HG02884 (cell line): ENCODE results near the gene MDC1.

Source experiments
- ATAC-seq: cut with Tn5 transposase; IDR thresholded peaks from one replicate; pipeline ENCODE4 v1.9.1; 2021; ENCODE audit warnings: mild to moderate bottlenecking, moderate library complexity; ENCODE audit not compliant: unreplicated experiment

Gene MDC1

DNA sequence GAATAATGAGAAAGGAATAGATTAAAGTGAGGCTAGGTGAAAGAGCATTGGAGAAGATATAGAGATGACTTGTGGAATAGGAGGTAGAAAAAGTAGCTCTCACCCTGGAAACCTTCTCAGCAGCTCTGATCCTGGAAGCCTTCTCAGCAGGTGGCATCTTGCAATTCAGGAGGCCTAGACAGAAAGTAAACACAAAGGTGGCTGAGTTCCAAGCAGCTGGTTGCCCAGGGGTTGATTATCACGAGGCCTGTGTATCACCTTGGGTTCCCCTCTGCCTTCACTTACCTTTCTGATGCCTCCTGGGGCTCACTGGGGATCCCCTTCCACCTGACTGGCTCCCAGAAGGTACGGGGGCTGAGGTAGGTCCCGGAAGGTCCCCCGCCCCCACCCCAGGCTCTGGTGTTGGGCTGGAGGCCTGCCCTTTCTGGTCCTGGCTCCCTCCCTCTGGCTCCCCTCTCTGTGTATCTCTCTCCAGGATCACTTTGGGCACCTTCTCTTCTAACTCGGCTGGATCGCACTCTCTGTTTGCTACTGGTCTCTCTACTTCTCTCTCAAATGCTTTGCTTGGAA lies 9.7 kb downstream of the MDC1 start:
- ATAC-seq: no peak

DNA sequence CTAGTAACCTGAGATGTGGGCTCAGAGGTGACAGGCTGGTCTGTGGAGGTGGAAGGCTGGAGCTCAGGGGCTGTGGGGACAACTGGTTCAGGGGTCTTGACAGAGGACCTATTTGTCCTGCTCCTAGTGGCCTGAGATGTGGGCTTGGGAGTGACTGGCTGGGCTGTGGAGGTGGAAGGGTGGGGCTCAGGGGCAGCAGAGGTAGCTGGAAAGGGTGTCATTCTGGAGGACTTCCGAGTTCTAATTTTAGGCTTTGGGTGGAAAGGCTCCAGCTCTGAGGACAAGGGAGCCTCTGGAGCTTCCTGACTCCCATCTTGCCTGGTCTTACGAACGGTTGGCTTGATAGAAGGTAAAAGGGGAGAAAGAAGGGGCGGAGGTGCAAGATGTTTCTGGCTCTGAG lies 11.5 kb downstream of the MDC1 start:
- no peak for ATAC-seq

DNA sequence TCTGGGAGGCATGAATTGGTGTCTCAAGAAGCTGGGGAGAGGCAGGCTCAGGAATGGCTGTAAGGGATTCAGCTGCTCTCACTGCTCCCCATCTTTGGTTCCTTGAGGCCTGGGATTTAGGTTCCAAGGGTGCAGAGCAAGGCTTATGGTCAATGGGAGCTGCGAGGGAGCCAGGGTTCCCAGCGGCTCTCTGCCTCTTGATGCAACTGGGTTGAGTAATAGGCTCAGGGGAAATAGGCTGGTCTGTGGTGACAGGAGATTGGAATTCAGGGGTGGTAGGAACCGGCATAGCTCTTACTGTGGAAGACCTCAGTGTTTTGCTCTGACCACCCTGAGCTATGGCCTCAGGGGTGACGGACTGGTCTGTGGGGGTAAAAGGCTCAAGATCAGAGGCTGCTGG lies 13.3 kb downstream of the MDC1 start:
- ATAC-seq: no peak

DNA sequence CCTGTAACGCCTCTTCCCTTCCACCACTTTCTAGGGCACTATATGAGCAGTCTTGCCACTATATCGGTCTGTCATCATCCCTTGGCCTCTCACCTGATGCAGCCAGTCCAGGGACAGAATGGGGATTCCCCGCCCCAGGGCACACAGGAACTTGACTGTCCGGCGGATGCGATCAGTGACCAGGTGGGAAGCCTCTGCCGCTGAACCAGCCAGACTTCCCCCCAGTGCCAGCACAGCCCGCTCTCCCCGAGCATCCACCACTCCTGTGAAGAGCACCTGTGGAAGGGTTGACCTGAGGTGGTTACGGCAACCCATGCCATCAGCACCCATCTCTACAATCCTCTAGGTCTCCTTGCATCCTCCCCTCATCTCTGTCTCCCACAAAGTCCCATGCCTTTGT lies 14.1 kb downstream of the MDC1 start:
- no peak for ATAC-seq

DNA sequence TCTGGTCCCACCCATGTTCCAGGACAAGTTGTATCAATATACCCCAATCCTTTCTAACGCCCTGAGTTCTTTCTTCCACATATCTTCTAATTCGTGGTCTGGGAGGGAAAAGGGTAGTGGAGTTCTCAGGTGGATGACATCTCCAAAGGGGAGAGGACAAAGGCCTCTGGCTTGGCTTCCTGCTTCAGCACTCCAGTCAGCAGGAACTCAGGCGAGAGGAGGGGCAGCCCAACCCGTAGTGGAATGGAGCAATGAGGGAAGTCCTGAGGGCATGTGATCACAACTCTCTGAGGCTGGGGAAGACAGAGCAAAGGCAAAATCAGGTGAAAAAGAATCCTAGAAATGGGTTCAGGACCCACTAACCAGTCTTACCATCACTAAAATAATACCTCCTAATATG lies 16.7 kb downstream of the MDC1 start:
- ATAC-seq: no peak

DNA sequence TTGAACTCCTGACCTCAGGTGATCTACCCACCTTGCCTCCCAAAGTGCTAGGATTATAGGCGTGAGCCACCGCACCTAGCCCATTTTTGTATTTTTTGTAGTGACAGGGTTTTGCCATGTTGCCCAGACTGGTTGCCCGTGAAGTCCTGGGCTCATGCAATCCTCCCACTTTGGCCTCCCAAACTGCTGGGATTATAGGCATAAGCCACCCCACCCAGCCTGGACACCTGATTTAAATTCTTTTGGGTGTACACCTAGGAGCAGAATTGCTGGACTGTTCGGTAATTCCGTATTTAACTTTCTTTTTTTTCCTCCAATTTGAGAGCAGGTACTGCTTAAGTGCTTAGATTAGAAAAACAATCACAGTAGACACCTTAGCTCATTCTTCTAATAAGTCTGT lies 20.6 kb downstream of the MDC1 start:
- ATAC-seq: no peak

DNA sequence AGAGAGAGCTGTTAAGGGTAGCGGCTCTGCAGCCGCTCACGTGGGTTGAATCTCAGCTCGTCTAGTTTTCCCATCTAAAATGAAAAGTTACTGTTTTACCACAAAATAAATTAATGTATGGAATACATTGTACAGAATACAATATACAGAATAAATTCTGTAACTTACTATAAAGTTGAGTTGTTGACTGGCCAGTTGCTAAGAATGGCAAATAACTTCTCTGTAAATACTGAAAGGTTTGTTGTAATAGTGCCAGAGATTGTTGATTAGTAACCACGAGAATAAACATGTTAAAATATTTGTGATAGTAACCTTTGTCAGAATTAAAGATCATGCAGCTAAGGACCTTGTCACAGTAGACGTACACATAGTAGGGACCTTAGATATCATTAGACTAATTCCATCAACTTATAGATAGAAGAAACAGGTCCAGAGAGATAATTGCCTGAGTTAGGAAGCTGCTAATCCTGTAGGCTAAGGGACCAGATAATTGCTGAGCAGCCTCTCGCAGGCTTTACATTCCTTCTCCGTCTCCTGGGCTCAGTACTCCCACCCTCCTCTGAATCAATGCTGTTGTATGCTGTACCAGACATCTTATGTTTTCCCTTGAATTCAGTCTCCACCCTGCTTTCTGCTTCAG lies 25.8 kb downstream of the MDC1 start:
- no peak for ATAC-seq

DNA sequence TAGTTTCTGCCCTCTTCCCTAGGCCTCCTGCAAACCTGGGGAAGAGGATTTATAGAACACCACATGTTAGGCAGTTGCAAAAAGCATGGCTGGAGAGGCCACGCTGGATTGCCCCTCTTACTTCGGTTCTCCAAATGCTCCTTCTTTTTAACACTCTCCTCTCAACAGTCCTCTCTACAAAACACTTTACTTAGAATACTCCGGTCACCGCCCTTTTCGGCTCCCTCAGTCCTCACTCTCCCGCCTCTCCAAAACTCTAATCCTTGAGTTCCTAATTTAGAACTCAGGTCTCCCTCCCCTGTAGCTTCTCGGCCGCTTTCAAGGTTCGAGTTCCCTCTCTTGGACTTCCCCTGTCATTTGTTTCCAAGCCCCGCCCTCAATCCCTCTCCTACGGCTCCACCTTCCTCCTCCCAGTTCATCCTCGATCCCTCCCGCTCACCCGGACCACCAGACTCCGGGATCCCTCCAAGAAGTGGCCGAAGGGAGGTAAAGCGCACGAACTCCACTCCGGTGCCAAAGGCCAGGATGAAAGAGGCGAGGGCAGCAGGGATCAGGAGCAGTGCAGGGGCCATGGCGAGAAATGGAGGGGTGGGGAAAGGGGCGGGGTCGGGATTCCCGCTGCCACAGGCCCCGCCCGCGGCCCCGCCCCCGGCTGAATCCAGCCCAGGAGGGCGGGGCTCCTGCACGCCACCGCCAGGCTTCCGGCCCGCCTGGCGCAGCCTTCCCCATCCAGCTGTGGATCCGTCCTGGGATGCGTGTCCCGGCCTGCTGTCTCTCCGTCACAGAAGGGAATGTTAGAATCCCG lies 26.5 kb downstream of the MDC1 start, which contains the start of gene NRM:
NRM (minus strand) TSS at position 582 of the 805 bp plus-strand sequence; CDS start at position 572, 10 bp downstream.
- ATAC-seq: no peak

DNA sequence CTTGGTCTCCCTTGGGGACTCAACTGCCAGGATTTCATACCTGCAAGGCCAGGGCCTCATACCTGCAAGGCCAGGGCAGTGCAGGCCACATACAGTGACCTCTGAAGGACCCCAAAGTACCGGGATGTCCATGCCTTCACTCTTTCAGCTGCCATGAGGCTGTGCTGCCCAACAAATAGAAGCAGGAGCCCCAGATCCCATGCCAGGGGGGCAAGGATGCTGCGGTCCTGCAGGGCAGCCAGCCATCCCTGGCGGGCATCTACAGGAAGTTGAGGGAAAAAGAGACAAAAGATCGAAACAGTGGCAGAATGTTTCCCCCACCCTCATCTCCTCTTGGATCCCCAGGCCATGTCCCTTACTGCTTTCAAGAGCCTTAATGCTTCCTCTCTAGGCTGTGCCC lies 27.1 kb downstream of the MDC1 start:
- no peak for ATAC-seq

DNA sequence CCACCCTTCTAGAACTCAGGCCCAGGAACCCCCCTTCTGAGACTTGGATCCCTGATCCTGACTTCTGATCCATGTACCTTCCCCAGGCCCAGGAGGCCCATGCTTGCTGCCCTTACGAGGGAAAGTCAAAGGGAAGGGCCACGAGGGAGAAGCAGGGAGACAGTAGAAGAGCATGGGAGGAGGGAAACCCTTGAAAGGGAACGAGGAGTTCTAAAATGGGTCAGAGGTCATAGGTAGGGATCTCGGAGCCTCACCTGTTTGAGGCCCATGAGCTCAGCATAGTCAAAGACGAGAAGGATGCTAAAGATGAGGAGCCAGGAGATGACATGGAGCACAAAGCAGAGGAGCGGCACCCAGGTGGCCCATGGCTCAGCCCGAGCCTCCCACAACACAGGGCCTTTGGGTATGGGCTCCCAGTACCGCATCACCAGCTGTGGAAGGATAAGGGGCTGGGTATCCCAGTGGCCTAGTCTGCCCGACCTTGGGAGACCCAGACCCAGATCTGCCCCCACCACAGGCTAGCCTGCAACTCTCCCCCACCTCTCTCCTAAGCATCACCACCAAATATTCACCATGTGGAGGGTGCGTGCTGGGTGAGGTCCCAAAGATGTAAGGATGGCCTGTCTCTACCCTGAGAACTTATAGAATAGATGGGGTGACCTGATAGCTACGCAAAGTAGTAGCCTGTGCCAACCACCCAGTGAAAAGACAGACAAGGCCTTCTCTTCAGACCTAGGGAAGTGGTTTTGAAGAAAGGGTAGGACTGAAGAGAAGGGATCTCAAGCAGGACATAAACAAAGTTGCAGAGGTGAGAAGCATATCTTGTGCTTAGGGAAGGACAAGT lies 27.8 kb downstream of the MDC1 start:
- ATAC-seq: no peak

DNA sequence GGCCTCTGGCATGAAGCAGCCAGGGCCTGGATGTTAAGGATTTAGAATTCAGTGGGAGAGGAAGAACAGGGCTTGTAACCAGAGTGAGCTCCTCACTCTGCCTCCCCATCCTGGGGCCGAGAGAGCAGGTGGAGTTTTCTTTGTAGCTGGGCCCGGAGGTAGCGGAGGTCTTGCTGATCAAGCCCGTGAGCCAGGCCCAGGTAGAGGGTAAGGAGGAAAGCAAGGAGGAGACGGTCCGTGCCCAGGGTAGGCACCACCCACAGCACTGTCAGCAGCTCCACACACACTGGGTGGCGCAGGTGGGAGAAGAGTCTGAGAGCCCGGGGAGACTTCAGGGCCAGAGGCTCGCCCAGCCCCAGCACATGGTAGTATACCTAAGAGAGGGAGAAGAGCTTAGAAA lies 28.5 kb downstream of the MDC1 start:
- ATAC-seq: no peak

DNA sequence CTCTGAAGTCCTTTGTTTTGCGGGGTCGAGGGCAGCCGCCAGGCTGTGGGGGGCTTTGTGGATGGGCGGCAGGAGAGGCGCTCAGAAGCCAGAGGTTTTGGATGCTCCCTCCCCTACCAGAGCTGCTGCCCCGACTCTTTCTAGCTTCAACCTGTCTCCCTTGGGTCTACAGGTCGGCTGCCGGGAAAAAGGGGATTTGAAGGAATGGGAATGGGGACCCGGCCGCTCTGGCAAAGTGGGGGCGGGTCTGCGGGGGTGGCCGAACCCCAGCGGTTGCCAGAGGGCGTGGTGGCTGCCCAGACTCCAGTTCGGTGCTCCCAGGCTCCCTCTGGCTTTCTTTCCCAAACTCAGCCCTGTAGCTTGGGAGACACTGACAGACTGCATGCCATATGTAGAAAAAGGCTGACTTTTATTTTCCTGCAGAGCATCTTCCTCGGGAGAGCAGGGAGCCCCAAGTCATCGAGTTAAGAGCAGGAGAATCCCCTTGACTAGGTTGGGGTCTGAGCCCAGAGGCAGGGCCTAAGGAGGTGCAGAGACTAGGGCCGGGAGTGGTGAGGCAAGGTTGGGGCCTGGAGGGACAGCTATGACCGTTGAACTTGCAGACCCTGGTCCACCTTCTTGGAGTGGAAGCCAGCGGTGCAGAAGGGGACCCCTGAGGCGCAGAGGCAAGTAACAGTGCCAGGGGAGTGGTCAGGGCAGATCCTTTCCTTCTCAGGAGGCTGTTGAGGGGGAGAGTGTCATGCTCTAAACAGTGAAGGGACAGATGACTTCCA lies 29.2 kb downstream of the MDC1 start:
- ATAC-seq: no peak

DNA sequence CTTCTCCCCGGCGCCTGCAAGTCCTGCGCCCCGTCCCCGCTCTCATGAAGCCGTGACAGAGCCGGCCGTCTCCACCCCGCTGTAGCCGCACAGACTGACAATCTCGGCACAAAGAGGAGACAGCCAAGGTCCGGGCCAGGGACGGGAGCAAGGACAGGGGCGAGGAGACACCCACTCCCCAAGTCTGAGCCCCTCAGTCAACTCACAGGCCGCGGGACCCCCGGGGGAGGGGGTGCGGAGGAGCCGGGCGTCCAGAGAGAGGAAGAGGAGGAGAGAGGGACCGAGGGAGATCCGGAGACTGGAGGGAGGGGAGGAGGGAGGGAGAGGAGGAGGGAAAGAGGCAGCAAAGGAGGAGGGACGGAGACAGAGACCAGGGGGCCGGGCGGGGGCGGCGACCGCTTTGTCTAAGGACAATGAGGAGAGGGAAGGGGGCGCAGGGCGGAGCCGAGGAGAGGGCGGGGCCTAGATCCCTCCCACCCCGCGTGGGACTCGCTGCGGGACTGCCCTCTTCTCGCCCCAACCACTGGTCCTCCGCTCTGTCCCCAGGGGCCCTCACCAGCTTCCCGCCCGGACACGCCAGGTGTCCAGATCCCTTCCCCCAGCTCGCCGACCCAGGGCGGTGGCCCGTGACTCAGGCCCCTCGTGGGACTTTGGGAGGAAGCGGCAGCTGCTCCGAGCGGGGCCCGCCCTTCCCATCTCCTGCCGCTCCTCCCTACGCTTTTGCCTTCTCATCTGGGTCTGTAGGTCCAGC lies 30.0 kb downstream of the MDC1 start:
- peak; percentile 35 for ATAC-seq

DNA sequence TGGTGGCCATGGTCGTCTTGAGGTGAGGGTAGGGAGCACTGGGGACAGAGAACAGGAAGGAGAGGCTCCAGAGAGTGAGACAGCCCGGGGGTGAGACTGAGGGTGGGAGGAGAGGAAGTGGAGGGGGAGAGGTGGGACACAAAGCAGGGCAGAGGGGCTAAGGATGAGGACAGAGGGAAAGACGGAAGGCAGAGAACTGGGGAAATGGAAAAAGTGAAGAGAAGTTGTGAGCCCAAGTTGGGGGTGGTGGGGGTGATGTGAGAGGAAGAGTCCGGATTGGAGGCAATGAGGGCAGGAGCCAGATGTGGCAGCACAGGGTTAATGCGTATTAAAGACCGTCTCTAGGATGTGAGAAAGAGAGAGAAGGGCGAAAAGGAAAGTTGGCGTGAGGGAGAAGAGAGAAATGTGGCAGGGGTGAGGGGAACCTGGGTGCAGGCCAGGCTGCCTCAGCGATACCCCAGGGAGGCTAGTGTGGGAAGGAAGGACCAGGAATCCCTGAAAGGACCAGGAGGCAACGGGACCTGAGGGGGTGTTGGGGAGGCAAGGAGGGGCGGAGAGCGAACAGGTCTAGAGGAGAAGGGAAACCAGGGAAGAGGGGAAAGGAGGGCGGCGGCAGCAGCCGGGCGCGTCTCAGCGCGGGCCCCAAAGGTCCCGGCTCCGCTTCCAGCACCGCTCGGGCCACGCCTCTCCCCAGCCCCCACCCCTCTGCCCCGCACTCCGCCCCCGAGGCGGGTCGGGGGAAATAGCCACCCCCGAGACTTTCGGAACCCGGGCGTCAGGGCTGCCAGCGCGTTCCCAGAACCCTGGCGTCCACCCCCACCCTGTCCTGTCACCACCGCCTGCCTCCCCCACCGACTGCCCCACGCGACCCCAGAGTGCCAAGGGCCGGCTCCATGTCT lies 30.8 kb downstream of the MDC1 start, which contains the start of gene PPP1R18:
PPP1R18 (minus strand) TSS at position 637 of the 899 bp plus-strand sequence; CDS start at position 10, 627 bp downstream.
- ATAC-seq: no peak

DNA sequence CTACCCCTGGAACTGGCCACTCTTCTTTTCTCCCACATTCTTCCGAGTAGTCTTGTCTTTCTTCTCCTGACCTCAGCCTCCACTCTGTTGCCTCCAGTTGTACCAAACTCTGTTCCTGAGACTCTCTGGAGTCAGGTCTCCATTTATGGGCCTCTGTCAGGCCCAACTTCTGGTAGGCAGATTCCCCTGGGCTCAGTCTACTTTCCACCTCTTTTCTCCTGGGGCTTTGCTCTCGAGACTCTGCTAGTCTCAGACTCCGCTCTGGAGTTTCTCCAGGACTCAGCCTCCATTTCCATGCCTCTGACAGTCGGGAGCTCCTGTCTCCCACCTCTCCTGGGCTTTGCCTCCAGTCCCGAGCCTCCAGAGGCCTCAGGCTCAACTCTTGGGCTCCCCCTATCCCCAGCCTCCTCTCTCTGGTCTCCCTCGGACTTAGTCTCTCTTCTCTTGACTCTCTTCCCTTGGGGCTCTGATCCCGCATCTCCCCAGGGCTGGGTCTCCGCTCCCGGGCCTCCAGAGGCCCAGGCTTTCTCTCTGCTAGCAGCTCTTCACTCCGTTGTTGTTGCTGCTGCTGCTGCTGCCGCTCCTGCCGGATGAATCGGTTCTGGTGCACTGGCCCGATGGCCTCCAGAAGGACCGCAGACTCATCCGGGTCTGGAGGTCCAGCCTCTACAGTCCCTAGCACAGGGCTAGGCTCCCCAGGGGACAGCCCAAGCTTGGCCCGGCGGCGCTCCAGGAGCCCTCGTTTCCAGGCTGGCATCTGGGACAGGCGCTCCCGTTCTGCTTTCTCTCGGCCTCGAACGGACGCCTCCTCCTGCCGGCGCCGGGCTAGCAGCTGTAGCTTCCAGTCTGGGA lies 31.7 kb downstream of the MDC1 start:
- no peak for ATAC-seq

DNA sequence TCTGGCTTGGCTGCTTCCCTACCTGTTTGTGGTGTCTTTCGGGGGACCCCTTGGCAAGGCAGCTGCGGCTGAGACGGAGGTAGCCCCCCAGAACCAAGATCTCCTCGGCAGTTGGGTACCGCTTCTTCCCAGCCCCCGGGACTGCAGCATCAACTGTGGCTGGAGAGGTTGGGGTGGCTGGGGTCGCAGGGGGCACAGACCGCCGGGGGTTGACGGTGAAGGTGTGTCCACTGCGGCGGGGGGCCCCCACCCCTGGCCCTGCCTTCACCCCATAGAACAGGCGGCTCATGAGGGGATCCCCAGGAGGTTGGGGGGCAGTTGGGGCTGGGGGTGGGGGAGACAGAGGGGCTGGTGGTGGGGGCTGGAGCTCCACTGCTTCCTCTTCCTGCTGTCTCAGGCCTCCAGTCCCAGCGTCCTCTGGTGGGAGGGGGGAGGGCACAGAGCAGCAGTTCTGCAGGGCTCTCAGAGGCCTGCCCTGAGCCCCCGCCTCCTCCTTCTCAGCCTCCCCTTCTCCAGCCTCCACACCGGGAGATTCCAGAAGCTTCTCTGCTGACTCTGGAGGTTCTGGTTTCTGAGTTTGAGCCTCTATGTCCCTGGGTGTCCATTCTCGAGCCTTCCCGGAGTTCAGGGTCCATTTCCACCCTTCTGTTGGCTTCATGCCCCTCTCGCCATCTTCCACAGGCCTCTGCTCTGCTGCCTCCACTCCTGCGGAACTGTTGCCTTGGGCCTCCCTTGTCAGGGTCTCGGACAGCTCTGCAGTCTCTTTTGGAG lies 32.5 kb downstream of the MDC1 start:
- no peak for ATAC-seq

DNA sequence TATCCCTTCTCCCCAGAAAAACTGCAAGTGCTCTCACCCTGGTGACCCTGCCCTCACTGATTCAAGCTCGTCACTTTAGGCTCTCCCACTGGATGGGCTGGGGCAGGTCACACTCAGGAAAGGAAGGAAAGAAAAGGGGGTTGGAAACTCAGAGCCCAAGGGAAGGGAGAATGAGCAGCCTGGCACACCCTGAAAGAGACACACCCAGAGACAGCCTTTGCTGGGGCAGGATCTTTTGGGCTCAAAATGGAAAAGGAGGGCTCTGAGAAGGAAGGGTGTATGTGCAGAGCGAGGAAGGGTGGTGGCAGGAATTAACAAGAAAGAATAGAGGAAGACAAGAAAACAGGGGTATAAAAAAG lies 33.1 kb downstream of the MDC1 start:
- no peak for ATAC-seq
